NB4 (cell line): ENCODE results near the gene SRSF2.

Experiments
- POLR2A ChIP-seq: IDR thresholded peaks from 2 replicates; pipeline ENCODE4 v1.6.1; 2011; ENCODE audit warnings: mild to moderate bottlenecking; ENCODE audit not compliant: insufficient read length; ENCODE audit errors: extremely low read depth
- TF ChIP-seq, protein P1 (sequence below): IDR thresholded peaks from one replicate; pipeline ENCODE4 v1.5.1; 2012; ENCODE audit warnings: low read depth, low read length
- TF ChIP-seq, protein P2 (sequence below): IDR thresholded peaks from 2 replicates; pipeline ENCODE4 v1.6.1; 2011; ENCODE audit warnings: low read depth, low read length

DNA sequence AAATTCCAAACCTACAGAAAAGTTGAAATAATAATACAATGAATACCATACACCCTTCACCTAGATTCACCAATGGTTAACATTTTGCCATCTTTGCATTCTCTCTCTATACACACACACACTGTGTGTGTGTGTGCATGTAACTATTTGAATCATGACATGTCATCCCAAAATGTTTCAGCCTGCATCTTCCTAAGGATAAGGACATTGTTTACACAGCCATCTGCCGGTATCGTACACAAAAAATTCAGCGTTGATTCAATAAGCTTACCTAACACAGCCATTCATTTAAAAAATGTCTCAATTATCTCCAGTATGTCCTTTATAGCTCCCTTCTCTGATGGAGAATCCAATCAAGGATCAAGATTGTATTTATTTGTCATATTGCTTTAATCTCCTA is 30.3 kb downstream of the SRSF2 start:
- TF ChIP-seq, protein P1, sequence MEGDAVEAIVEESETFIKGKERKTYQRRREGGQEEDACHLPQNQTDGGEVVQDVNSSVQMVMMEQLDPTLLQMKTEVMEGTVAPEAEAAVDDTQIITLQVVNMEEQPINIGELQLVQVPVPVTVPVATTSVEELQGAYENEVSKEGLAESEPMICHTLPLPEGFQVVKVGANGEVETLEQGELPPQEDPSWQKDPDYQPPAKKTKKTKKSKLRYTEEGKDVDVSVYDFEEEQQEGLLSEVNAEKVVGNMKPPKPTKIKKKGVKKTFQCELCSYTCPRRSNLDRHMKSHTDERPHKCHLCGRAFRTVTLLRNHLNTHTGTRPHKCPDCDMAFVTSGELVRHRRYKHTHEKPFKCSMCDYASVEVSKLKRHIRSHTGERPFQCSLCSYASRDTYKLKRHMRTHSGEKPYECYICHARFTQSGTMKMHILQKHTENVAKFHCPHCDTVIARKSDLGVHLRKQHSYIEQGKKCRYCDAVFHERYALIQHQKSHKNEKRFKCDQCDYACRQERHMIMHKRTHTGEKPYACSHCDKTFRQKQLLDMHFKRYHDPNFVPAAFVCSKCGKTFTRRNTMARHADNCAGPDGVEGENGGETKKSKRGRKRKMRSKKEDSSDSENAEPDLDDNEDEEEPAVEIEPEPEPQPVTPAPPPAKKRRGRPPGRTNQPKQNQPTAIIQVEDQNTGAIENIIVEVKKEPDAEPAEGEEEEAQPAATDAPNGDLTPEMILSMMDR, result no peak
- TF ChIP-seq, protein P2, sequence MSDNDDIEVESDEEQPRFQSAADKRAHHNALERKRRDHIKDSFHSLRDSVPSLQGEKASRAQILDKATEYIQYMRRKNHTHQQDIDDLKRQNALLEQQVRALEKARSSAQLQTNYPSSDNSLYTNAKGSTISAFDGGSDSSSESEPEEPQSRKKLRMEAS, result no peak
- TF ChIP-seq POLR2A, result no peak
